OCI-LY1 (cell line): ENCODE results near the gene NCOR1.
"Not testable (repeated sequence)": the region's sequence is repeated elsewhere in the genome, so short reads cannot be mapped to it uniquely, and the experiment has no call there.

Experiments
- H2AFZ ChIP-seq: fragments of 200-600 bp; sonication (generic), shearing (Covaris generic); 2 replicates; pipeline ENCODE4 v1.6.0; 2014; ENCODE audit warnings: antibody characterized with exemption, mild to moderate bottlenecking, low read length
- H3F3A ChIP-seq: fragments of 200-600 bp; sonication (generic), shearing (Covaris generic); 2 replicates; pipeline ENCODE4 v1.6.0; 2014; ENCODE audit warnings: mild to moderate bottlenecking, antibody characterized with exemption, low read length, moderate library complexity; ENCODE audit not compliant: insufficient read depth
- H3K27ac ChIP-seq: fragments of 200-600 bp; sonication (generic); 2 replicates; pipeline ENCODE4 v1.5.1; 2014; ENCODE audit warnings: low read length, mixed run types, mild to moderate bottlenecking, low read depth; ENCODE audit not compliant: poor library complexity, severe bottlenecking
- H3K27me3 ChIP-seq: fragments of 200-600 bp; sonication (generic); 2 replicates; pipeline ENCODE4 v1.6.0; 2014; ENCODE audit warnings: antibody characterized with exemption, mild to moderate bottlenecking, low read length, moderate library complexity; ENCODE audit not compliant: insufficient read depth
- H3K36me3 ChIP-seq: fragments of 200-600 bp; sonication (generic); 2 replicates; pipeline ENCODE4 v1.6.1; 2014; ENCODE audit warnings: mild to moderate bottlenecking, antibody characterized with exemption, low read length, moderate library complexity, mixed read lengths; ENCODE audit not compliant: insufficient read depth
- H3K4me1 ChIP-seq: fragments of 200-600 bp; sonication (generic); 2 replicates; pipeline ENCODE4 v1.5.1; 2014; ENCODE audit warnings: mild to moderate bottlenecking, low read length, moderate library complexity; ENCODE audit not compliant: insufficient read depth, severe bottlenecking
- H3K4me2 ChIP-seq: fragments of 200-600 bp; sonication (generic), shearing (Covaris generic); 2 replicates; pipeline ENCODE4 v1.6.1; 2014; ENCODE audit warnings: low read length
- H3K4me3 ChIP-seq: fragments of 200-600 bp; sonication (generic); 2 replicates; pipeline ENCODE4 v1.5.1; 2014; ENCODE audit warnings: low read length, low read depth, mild to moderate bottlenecking, mixed read lengths; ENCODE audit not compliant: poor library complexity, severe bottlenecking
- H3K79me2 ChIP-seq: fragments of 200-600 bp; shearing (Covaris generic); 2 replicates; pipeline ENCODE4 v1.6.1; 2016; ENCODE audit warnings: mixed run types, low read length, mixed read lengths; ENCODE audit not compliant: insufficient read depth
- H3K9ac ChIP-seq: fragments of 200-600 bp; sonication (generic), shearing (Covaris generic); 2 replicates; pipeline ENCODE4 v1.6.1; 2014; ENCODE audit warnings: mild to moderate bottlenecking, low read length, mixed read lengths
- H3K9me2 ChIP-seq: fragments of 200-600 bp; sonication (generic), shearing (Covaris generic); 2 replicates; pipeline ENCODE4 v1.6.1; 2014; ENCODE audit warnings: low read depth, mild to moderate bottlenecking, low read length, mixed read lengths
- H3K9me3 ChIP-seq: fragments of 200-600 bp; shearing (Covaris generic); 2 replicates; pipeline ENCODE4 v1.6.1; 2014; ENCODE audit warnings: low read length, mixed read lengths
- H4K20me1 ChIP-seq: fragments of 200-600 bp; sonication (generic), shearing (Covaris generic); 2 replicates; pipeline ENCODE4 v1.6.0; 2016; ENCODE audit warnings: mild to moderate bottlenecking, low read length; ENCODE audit not compliant: insufficient read depth
- CTCF ChIP-seq: fragments of 200-600 bp; sonication (generic), shearing (Covaris generic); IDR thresholded peaks from 2 replicates; pipeline ENCODE4 v1.5.1; 2017; ENCODE audit warnings: mild to moderate bottlenecking, antibody characterized with exemption, low read length, moderate library complexity, mixed read lengths
- EZH2 ChIP-seq: fragments of 200-600 bp; sonication (generic), shearing (Covaris generic); IDR thresholded peaks from 2 replicates; pipeline ENCODE4 v1.8.0; 2017; ENCODE audit warnings: borderline replicate concordance, mixed run types, mild to moderate bottlenecking, antibody characterized with exemption, low read length, moderate library complexity, mixed read lengths

The NCOR1 gene

GRCh38 chr17:16158714-16159113 lies 56.6 kb downstream of the NCOR1 start:
- Histone ChIP-seq H3K4me1 (no peaks in the 10 kb centered on the region), H3K4me3 (no peak overlapping the region), H3K4me2 (no peak overlapping the region), H3F3A (no peaks in the 10 kb centered on the region), H3K79me2 (no peaks in the 10 kb centered on the region), H3K27ac (no peak overlapping the region), H3K9me3 (no peaks in the 10 kb centered on the region), H3K9me2 (no peaks in the 10 kb centered on the region), H3K36me3 (peaks cover 30% of the 10 kb centered on the region), H2AFZ (no peak overlapping the region), H3K9ac (no peak overlapping the region), H4K20me1 (no peaks in the 10 kb centered on the region), H3K27me3 (no peaks in the 10 kb centered on the region)
- TF ChIP-seq CTCF, result no peak
- TF ChIP-seq EZH2, result no peak

GRCh38 chr17:16155536-16155935 lies 59.8 kb downstream of the NCOR1 start:
- Histone ChIP-seq H3K9me2 (no peaks in the 10 kb centered on the region), H3K4me2 (no peak overlapping the region), H2AFZ (no peak overlapping the region), H3F3A (no peaks in the 10 kb centered on the region), H3K79me2 (no peaks in the 10 kb centered on the region), H3K36me3 (peaks cover 51% of the 10 kb centered on the region), H3K27me3 (no peaks in the 10 kb centered on the region), H3K4me3 (no peak overlapping the region), H3K9me3 (no peaks in the 10 kb centered on the region), H4K20me1 (no peaks in the 10 kb centered on the region), H3K9ac (no peak overlapping the region), H3K27ac (no peak overlapping the region), H3K4me1 (no peaks in the 10 kb centered on the region)
- no peak for TF ChIP-seq EZH2
- TF ChIP-seq CTCF, result no peak

- H3K4me3 ChIP-seq, H3K27me3 ChIP-seq, H3K27ac ChIP-seq, H3K4me1 ChIP-seq, H3K79me2 ChIP-seq, H3K9ac ChIP-seq, H3K9me3 ChIP-seq, H4K20me1 ChIP-seq, H2AFZ ChIP-seq, H3F3A ChIP-seq, H3K9me2 ChIP-seq, H3K4me2 ChIP-seq: not testable (repeated sequence)
- H3K36me3 ChIP-seq, result peaks cover 74% of the 10 kb centered on the region
Measured at GRCh38 chr17:16152326-16152725, 63.0 kb downstream of the NCOR1 start.

GRCh38 chr17:16150251-16150856 lies 65.0 kb downstream of the NCOR1 start:
- no peak for TF ChIP-seq EZH2
- TF ChIP-seq CTCF, result no peak
- no peaks in the 10 kb centered on the region for H3K9me2 ChIP-seq
- H3K9me3 ChIP-seq, result no peaks in the 10 kb centered on the region
- no peaks in the 10 kb centered on the region for H3K79me2 ChIP-seq
- no peaks in the 10 kb centered on the region for H3F3A ChIP-seq
- H2AFZ ChIP-seq, result no peak overlapping the region
- H3K4me3 ChIP-seq, result no peak overlapping the region
- no peaks in the 10 kb centered on the region for H3K4me1 ChIP-seq
- H3K9ac ChIP-seq, result no peak overlapping the region
- H4K20me1 ChIP-seq, result no peaks in the 10 kb centered on the region
- H3K36me3 ChIP-seq, result peaks cover 79% of the 10 kb centered on the region
- H3K27me3 ChIP-seq, result no peaks in the 10 kb centered on the region
- no peak overlapping the region for H3K27ac ChIP-seq
- no peak overlapping the region for H3K4me2 ChIP-seq
